Stimulated activated CD4-positive, alpha-beta T cell treated with anti-CD3 and anti-CD28 coated beads, Interleukin-15, amount 100 ng/mL, for 48 hours (primary cell): Measurements from ENCODE around the gene C12orf42.
"Not testable (repeated sequence)": the region's sequence is repeated elsewhere in the genome, so short reads cannot be mapped to it uniquely, and the experiment has no call there.

Experiments
- DNase-seq, 2 donors: peaks; one replicate each; pipeline ENCODE4 v3.0.0-alpha.2; 2020; ENCODE audit warnings: low read depth in 2 of 2

Gene C12orf42

GRCh38 chr12:103424849-103425586 lies 70.8 kb downstream of the C12orf42 start:
- not testable (repeated sequence) for DNase-seq

DNA sequence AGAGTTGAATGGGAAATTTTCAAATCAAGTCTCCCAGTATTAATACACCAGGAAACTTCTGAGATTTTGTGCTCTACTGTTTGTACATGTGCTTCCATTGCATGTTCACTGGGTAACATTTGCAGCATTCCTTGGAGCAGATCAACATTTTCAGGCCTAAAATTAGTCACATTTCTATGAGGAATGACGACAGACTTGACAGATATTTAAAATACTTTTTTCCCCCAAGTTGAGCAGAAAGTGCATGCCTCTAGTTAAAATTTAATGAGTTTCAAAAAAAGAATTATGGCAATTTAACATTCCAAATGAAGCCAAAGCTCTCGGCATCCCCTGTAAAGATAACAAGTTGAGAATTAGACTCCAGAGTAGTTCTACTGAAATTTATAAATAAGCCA lies 72.3 kb downstream of the C12orf42 start:
- DNase-seq = no peak

GRCh38 chr12:103422746-103423515 lies 72.8 kb downstream of the C12orf42 start:
- no peak for DNase-seq

GRCh38 chr12:103422328-103422727 lies 73.4 kb downstream of the C12orf42 start:
- DNase-seq = no peak

DNA sequence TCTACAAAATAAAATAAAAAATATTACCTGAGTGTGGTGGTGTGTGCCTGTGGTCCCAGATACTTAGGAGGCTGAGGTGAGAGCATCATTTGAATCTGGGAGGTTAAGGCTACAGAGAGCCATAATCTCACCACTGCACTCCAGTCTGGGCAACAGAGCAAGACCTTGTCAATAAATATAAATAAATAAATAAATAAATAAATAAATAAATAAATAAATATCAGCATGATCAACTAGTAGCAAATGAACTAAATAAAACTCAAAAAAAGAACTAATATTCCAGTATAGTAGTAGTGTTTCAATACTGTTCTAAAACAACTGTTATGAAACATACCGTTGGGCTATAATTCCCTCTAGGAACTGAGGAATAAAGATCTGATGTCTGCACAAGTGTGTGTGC lies 74.4 kb downstream of the C12orf42 start:
- DNase-seq = no peak

- DNase-seq = no peak
These were observed 80.1 kb downstream of the C12orf42 start for GRCh38 chr12:103415681-103416080.

DNA sequence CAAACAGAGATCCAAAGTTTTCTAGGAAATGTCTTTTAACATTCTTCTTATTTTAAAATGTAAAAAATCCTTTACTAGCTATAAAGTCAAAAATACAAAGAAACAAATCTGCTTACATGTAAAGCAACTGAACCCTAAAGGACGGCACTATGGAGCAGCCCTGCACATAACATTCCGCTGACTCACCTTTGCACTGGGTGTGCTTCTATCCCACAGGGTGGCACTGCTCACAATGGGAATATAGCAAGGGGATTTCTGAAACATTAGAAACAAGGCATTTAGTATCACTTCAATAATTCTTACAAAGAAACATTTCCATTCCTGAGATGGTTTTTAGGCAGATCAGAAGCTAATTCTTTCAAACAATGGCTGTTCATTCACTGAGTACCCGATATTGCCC lies 94.3 kb downstream of the C12orf42 start:
- no peak for DNase-seq

GRCh38 chr12:103399986-103400385 lies 95.8 kb downstream of the C12orf42 start:
- DNase-seq = no peak

DNA sequence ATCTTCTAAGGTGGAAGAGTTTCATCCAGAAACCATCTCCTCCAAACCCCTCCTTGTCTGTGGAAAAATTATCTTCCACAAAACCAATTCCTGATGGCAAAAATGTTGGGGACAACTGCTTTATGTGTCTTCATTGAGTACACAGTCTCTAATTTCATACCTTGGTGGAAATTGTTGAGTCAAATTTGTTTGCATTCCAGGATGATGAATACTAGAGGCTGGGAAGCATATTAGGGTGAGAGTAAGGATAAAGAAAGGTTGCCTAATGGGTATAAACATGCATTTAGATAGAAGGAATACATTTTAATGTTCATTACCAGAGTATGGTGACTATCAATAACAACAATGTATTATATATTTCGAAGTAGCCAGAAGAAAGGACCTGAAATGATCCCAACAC lies 98.2 kb downstream of the C12orf42 start:
- no peak for DNase-seq

DNA sequence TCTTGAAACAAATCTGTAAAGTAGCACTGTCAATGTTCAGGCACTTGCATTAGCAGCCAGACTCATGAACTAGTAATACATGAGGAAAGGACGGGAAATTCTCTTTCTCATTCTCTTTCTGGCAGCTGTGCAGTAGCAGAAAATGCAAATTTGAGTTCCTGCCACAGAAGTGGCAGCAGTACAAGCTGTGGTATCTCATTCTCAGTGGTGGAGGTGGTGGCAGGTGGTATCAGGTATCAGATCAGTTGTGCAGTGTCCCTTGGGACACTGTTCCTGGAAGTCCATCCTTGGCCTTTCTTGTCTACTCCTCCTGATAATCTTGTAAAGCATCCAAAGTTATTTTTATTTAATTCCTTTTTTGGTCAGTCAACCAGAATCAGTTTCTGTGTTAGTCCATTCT lies 103.0 kb downstream of the C12orf42 start:
- DNase-seq = no peak

- no peak for DNase-seq
These were observed 104.7 kb downstream of the C12orf42 start for GRCh38 chr12:103391103-103391502.

- no peak for DNase-seq
These were observed 108.4 kb downstream of the C12orf42 start for GRCh38 chr12:103387385-103387784.

DNA sequence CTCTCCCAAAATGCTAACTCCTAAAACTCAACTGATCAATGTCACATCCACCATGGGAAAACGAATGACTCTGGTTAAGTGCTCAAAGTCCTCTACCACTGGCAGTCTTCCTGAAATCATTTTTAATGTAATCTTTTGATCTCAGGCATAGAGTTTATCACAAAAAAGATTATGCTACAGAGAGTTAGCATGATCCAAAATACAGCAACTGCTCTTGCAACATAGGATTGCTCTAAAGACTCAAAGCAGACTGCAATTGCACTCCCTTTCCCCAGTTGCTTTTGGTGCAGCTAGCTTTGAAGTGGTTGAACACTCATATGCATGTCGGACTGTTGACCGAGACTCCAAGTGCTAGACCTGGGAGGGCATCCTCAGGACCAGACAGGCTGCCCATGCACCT lies 109.3 kb downstream of the C12orf42 start:
- no peak for DNase-seq

DNA sequence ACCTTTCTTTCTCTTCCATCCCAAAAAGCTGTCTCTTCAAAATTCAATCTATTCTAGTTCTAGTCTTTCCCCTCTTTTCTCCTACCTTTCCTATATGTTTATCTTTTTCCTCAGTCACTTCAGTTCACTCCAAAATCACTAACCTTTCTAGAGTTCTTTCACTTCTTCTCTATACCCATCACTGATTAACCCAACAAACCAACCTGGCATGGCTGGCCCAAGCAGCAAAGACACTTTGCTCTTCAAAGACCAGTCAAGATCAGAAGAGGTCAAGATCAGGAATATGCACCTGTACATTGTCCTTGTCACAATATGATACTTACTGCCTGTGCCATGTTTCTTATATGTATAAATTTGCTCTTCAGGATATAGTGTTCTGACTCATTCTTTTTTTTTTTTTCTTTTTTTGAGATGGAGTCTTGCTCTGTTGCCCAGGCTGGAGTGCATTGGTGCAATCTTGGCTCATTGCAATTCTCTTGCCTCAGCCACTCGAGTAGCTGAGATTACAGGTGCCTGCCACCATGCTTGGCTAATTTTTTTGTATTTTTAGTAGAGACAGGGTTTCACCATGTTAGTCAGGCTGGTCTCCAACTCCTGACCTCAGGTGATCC lies 112.9 kb downstream of the C12orf42 start:
- DNase-seq = no peak

DNA sequence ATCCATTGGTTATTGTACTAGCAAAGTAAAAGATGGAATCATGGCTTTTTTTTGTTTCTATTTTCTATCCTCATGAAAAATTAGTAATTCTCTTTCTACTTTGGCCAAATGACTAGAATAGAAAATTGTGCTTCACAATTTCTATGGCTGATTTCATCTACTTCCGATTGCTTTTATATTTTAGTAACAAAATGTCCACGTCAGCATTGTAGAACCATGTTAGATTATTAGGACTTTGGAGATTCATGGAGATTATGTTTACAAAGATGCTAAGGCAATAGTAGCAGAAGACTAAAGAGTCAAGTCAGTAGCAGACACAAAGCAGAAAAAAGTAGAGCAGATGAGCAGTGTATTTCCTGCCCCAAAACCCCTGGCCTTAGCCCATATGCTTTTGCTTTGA lies 113.6 kb downstream of the C12orf42 start:
- DNase-seq = no peak

DNA sequence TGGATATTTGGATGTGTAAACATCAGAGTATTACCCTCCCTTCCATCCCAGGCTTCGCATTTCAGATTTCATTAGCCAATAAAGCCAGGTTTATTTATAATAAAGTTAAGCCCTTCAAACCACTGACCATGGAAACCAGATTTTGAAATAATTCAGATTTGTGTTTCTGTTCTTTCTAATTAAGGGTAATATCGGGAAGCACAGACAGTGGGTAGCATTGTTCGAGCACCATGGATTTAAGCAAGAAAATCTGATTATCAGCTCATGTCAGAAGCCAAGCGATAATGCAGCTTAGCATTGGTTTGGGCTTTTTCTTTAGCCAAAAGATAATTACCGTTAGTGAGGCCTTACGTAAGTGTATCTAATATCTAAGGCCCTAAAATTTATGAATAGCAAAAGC lies 116.1 kb downstream of the C12orf42 start:
- DNase-seq = no peak

DNA sequence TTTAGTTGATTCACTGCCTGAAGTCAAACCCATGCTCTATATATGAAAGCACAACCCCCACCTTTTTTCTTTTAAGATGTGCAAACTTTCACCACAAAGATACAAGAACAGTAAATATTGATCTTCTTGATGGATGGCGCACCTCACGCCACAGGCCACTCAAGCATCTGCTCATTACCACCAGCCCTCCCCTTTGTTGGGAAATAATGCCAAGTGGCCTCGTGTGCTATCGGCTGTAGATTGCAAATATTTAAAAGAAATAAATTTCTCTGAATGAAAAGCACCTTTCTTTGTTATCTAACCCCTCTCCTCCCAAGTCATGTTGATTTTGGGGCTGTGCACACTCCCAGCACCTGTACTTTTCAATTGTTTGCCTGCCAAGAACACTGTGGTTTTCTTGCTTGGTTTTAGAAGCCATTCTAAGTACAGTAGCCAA lies 122.7 kb downstream of the C12orf42 start:
- no peak for DNase-seq

GRCh38 chr12:103369929-103370328 lies 125.8 kb downstream of the C12orf42 start:
- DNase-seq = no peak

DNA sequence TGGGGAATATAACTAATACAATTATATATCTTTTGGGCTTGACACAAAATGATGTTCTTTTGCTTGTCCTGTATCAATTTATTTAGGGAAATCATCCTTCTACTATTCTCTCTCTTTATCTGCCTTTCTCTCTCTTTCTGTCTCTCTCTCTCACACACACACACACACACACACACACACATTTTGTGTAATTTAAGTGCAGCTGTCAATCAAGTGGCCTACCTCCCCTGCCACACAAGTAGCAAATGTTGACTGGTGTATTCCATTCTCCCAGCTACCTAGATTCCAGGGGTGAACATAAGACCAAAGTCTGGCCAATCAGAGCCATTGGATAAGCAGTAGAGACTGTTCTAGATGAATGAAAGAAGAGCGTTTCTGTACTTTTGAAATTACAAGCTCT lies 127.6 kb downstream of the C12orf42 start:
- DNase-seq = no peak

GRCh38 chr12:103354403-103354802 lies 141.4 kb downstream of the C12orf42 start:
- no peak for DNase-seq

GRCh38 chr12:103353913-103354312 lies 141.9 kb downstream of the C12orf42 start:
- DNase-seq = no peak

- DNase-seq = no peak
These were observed 145.7 kb downstream of the C12orf42 start for GRCh38 chr12:103350116-103350515.

- no peak for DNase-seq
These were observed 146.8 kb downstream of the C12orf42 start for GRCh38 chr12:103348935-103349334.
